Breast epithelium (tissue), 4 donors: Measurements from ENCODE around the gene MAPK8. TPM values are rescaled to one million over a fixed set of nuclear protein-coding genes. Genes with fewer than 3 reads are reported as not detected.

Experiments used
- DNase-seq, 2 donors: peaks; one replicate each; pipeline ENCODE4 v3.0.0-alpha.2; 2019; ENCODE audit warnings: low spot score in 2 of 2
- H3K27ac ChIP-seq, 2 donors: fragments of 200-600 bp; sonication (generic) in 1 of 2; one replicate each; pipeline ENCODE4 v1.5.1; 2016 to 2019; ENCODE audit warnings: mild to moderate bottlenecking in 1 of 2
- H3K27me3 ChIP-seq, 2 donors: fragments of 200-600 bp; sonication (generic) in 1 of 2; one replicate each; pipeline versions ENCODE4 v1.5.1 to v1.6.0; 2017 to 2019; ENCODE audit warnings: control low read depth in 1 of 2, mild to moderate bottlenecking in 1 of 2
- H3K36me3 ChIP-seq: fragments of 200-600 bp; one replicate; pipeline ENCODE4 v1.5.1; 2019
- H3K4me1 ChIP-seq, 2 donors: fragments of 200-600 bp; sonication (generic); one replicate each; pipeline ENCODE4 v1.5.1; 2016 to 2019; ENCODE audit warnings: control low read depth in 1 of 2
- H3K4me3 ChIP-seq, 3 donors: fragments of 200-600 bp; sonication (generic); 1 replicate in 2 of 3; 2 replicates in 1 of 3; pipeline ENCODE4 v1.5.1; 2016 to 2019; ENCODE audit warnings: mild to moderate bottlenecking in 3 of 3, moderate library complexity in 2 of 3
- H3K9me3 ChIP-seq, 2 donors: fragments of 200-600 bp; sonication (generic) in 1 of 2; one replicate each; pipeline ENCODE4 v1.5.1; 2016 to 2019; ENCODE audit warnings: control low read depth in 1 of 2
- POLR2A ChIP-seq: fragments of 450-650 bp; IDR thresholded peaks from one replicate; pipeline ENCODE4 v1.6.1; 2016; ENCODE audit warnings: antibody characterized with exemption, mild to moderate bottlenecking, moderate library complexity
- POLR2AphosphoS5 ChIP-seq, 3 donors: sonication (generic); formaldehyde crosslinking; IDR thresholded peaks; one replicate each; pipeline ENCODE4 v1.6.1; 2017; ENCODE audit warnings: antibody characterized with exemption in 3 of 3
- intact Hi-C: fragments of 100-400 bp; cut with DNase I; formaldehyde crosslinking; loops from one replicate; pipeline ENCODE4 v1.15.1; 2023; ENCODE audit warnings: low total_unique reads
- total RNA-seq, 3 donors: library from RNA; depleted of rRNA; stranded (reverse); fragments of >200 nt; gene quantifications; one replicate each; pipeline ENCODE4 v1.1.0, GENCODE V29; 2016
- TF ChIP-seq, protein P1 (sequence below), 3 donors: fragments of 450-650 bp; IDR thresholded peaks; one replicate each; pipeline ENCODE4 v1.5.1; 2016 to 2017; ENCODE audit warnings: antibody characterized with exemption in 3 of 3, mild to moderate bottlenecking in 3 of 3, moderate library complexity in 3 of 3

The MAPK8 gene
- total RNA-seq, 3 donors from 2014 or later = 52.5 to 108 (median 74.1) TPM

DNA sequence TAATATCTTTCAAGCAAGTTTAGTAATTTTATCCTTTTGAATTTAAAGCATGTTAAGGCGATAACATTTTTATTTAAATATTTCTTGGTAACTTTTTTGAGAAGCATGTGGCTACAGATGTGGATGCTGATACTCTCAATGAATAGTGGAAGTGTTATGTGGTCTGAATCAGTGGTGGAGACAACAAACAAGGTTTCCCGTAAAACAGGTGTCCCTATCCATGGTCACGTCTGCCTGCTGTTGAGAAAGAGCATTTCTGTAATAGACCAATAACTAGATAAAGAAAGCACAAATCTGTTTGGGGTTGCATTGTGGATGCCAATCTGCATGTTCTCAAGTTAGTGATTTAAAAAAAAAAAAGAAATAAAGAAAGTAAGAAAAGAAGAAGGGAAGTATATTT is 13.9 kb upstream of the MAPK8 start:
- no peaks in the 10 kb centered on the region for H3K9me3 ChIP-seq
- peaks cover 0 to 7% of the 10 kb centered on the region in 2 donors for H3K4me1 ChIP-seq
- DNase-seq = no peak
- TF ChIP-seq, protein P1, sequence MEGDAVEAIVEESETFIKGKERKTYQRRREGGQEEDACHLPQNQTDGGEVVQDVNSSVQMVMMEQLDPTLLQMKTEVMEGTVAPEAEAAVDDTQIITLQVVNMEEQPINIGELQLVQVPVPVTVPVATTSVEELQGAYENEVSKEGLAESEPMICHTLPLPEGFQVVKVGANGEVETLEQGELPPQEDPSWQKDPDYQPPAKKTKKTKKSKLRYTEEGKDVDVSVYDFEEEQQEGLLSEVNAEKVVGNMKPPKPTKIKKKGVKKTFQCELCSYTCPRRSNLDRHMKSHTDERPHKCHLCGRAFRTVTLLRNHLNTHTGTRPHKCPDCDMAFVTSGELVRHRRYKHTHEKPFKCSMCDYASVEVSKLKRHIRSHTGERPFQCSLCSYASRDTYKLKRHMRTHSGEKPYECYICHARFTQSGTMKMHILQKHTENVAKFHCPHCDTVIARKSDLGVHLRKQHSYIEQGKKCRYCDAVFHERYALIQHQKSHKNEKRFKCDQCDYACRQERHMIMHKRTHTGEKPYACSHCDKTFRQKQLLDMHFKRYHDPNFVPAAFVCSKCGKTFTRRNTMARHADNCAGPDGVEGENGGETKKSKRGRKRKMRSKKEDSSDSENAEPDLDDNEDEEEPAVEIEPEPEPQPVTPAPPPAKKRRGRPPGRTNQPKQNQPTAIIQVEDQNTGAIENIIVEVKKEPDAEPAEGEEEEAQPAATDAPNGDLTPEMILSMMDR (IDR thresholded peaks at IDR 0.05) = no peak
- TF ChIP-seq POLR2AphosphoS5 (IDR thresholded peaks at IDR 0.05) = no peak
- no peak for TF ChIP-seq POLR2A
- no peaks in the 10 kb centered on the region for H3K36me3 ChIP-seq
- no peak overlapping the region for H3K4me3 ChIP-seq
- H3K27me3 ChIP-seq = no peaks in the 10 kb centered on the region
- intact Hi-C loops = no loop called here
- no peak overlapping the region for H3K27ac ChIP-seq

DNA sequence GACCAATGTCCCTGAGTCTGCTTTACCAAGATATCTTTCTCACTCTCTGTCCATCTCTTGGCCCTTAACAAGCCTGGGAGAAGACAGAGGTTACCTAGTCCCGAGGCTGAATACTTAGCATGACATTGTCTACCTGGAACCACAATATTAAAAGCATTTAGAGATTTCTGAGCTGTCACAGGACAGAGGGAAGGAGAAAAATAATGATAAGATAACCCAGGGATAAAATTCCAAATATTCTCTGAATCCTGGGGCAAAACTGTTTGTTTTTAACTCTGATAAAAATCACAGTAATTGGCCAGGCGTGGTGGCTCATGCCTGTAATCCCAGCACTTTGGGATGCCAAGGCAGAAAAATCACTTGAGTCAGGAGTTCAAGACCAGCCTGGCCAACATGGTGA is 12.0 kb upstream of the MAPK8 start:
- no peaks in the 10 kb centered on the region for H3K4me1 ChIP-seq
- no peaks in the 10 kb centered on the region for H3K9me3 ChIP-seq
- no peak for DNase-seq
- intact Hi-C loops = no loop called here
- no peak overlapping the region for H3K27ac ChIP-seq
- H3K36me3 ChIP-seq = no peaks in the 10 kb centered on the region
- H3K4me3 ChIP-seq = no peak overlapping the region
- H3K27me3 ChIP-seq = no peaks in the 10 kb centered on the region
- TF ChIP-seq POLR2A = no peak
- TF ChIP-seq, protein P1 (IDR thresholded peaks at IDR 0.05) = no peak

DNA sequence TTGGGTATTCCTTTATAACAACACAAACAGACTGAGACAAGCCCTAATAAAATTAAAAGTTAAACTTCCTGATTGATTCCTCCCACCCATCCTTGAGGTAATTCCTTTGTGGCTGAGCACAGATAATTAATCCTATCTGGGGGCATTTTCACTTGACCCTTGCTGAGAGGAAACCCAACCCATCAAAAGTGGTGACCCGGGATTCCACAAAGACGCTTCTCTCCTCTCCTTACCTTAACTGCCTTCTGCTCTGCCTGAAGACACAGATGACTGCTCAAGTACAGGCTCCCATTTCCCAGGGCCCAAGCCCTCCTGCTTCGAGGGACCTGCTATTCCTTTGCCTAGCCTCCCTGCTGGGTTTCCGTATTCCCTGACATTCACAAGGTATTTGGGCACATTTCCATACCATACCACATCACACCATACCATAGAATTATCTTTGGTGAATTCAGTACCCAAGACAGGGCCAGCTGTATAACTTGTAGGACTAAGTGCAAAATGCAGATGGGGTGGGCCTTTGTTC is 9.8 kb upstream of the MAPK8 start:
- DNase-seq = no peak
- H3K4me1 ChIP-seq = no peaks in the 10 kb centered on the region
- no peaks in the 10 kb centered on the region for H3K9me3 ChIP-seq
- no peak overlapping the region for H3K4me3 ChIP-seq
- no peak for TF ChIP-seq POLR2AphosphoS5 (IDR thresholded peaks at IDR 0.05)
- TF ChIP-seq, protein P1 (IDR thresholded peaks at IDR 0.05) = no peak
- no peak for TF ChIP-seq POLR2A
- H3K36me3 ChIP-seq = no peaks in the 10 kb centered on the region
- no peak overlapping the region for H3K27ac ChIP-seq
- H3K27me3 ChIP-seq = no peaks in the 10 kb centered on the region
- intact Hi-C loops = no loop called here

GRCh38 chr10:48299066-48299465 is 7.4 kb upstream of the MAPK8 start:
- no peaks in the 10 kb centered on the region for H3K9me3 ChIP-seq
- intact Hi-C loops = no loop called here

DNA sequence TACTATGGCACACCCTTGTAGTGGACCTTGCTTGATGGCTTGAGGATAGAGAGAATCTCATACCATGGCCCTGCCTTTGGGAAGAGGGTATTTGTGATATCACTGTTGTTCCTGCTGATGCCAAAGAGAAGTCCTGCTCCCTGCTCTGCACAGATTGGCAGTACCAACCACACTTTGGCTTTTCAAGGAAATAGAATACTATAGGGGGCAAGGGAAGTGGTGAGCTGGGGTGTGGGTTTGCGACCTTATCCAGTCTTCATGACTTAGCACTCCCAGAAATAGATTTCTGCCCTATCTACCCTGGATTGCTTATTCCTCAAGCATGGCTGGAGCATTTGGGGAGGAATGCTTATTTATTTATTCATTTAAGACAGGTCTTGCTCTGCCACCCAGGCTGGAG is 6.8 kb upstream of the MAPK8 start:
- H3K27ac ChIP-seq = no peak overlapping the region
- TF ChIP-seq POLR2A = no peak
- TF ChIP-seq, protein P1 (IDR thresholded peaks at IDR 0.05) = no peak
- no peak for TF ChIP-seq POLR2AphosphoS5 (IDR thresholded peaks at IDR 0.05)
- H3K36me3 ChIP-seq = no peaks in the 10 kb centered on the region
- intact Hi-C loops = no loop called here
- no peaks in the 10 kb centered on the region for H3K4me1 ChIP-seq
- no peak for DNase-seq
- no peak overlapping the region for H3K4me3 ChIP-seq
- no peaks in the 10 kb centered on the region for H3K9me3 ChIP-seq
- no peaks in the 10 kb centered on the region for H3K27me3 ChIP-seq

More at GRCh38 chr10:48299066-48299465, 7.4 kb upstream of the MAPK8 start:
- H3K27ac ChIP-seq = no peak overlapping the region
- TF ChIP-seq, protein P1 (IDR thresholded peaks at IDR 0.05) = no peak
- H3K27me3 ChIP-seq = no peaks in the 10 kb centered on the region
- no peak overlapping the region for H3K4me3 ChIP-seq
- no peaks in the 10 kb centered on the region for H3K36me3 ChIP-seq
- no peaks in the 10 kb centered on the region for H3K4me1 ChIP-seq
- no peak for DNase-seq
